Hypothalamus (tissue), 51 donors: ENCODE results near the gene TBX5.

Experiments used
- DNase-seq, 51 donors: peaks; one replicate each; lab custom pipeline; 2025; lab: John Stamatoyannopoulos, UW

TBX5 gene

GRCh38 chr12:114334395-114334794 is 71.5 kb downstream of the TBX5 start:
- DNase-seq, result no peak

GRCh38 chr12:114328292-114328691 is 77.7 kb downstream of the TBX5 start:
- DNase-seq, result no peak

- no peak for DNase-seq
Measured at GRCh38 chr12:114327765-114328164, 78.2 kb downstream of the TBX5 start.

GRCh38 chr12:114321524-114321923 is 84.4 kb downstream of the TBX5 start:
- DNase-seq, result no peak

- no peak for DNase-seq
Measured at GRCh38 chr12:114320968-114321367, 85.0 kb downstream of the TBX5 start.

- DNase-seq, result no peak
Measured at GRCh38 chr12:114320101-114320500, 85.8 kb downstream of the TBX5 start.

GRCh38 chr12:114319422-114319821 is 86.5 kb downstream of the TBX5 start:
- no peak for DNase-seq

- no peak for DNase-seq
Measured at GRCh38 chr12:114318984-114319383, 87.0 kb downstream of the TBX5 start.

- DNase-seq, result peak in 1 of 51 donors; percentile 1
Measured at GRCh38 chr12:114316076-114316475, 89.9 kb downstream of the TBX5 start.

- DNase-seq, result no peak
Measured at GRCh38 chr12:114314974-114315720, 90.8 kb downstream of the TBX5 start.

- DNase-seq, result no peak
Measured at GRCh38 chr12:114314403-114314802, 91.5 kb downstream of the TBX5 start.

- no peak for DNase-seq
Measured at GRCh38 chr12:114313910-114314309, 92.0 kb downstream of the TBX5 start.

GRCh38 chr12:114311974-114312373 is 94.0 kb downstream of the TBX5 start:
- peak in 9 of 51 donors; percentile 0 to 30 (median 2) for DNase-seq

- no peak for DNase-seq
Measured at GRCh38 chr12:114306646-114307045, 99.3 kb downstream of the TBX5 start.

GRCh38 chr12:114305446-114305845 is 100.5 kb downstream of the TBX5 start:
- DNase-seq, result no peak
